ENCODE data around the gene TIMM17B.
A peak's percentile ranks its signal among the peaks of the same experiment; 100 is the strongest.
"Not testable (repeated sequence)": the region's sequence is repeated elsewhere in the genome, so short reads cannot be mapped to it uniquely, and the experiment has no call there.

Gene TIMM17B

DNA sequence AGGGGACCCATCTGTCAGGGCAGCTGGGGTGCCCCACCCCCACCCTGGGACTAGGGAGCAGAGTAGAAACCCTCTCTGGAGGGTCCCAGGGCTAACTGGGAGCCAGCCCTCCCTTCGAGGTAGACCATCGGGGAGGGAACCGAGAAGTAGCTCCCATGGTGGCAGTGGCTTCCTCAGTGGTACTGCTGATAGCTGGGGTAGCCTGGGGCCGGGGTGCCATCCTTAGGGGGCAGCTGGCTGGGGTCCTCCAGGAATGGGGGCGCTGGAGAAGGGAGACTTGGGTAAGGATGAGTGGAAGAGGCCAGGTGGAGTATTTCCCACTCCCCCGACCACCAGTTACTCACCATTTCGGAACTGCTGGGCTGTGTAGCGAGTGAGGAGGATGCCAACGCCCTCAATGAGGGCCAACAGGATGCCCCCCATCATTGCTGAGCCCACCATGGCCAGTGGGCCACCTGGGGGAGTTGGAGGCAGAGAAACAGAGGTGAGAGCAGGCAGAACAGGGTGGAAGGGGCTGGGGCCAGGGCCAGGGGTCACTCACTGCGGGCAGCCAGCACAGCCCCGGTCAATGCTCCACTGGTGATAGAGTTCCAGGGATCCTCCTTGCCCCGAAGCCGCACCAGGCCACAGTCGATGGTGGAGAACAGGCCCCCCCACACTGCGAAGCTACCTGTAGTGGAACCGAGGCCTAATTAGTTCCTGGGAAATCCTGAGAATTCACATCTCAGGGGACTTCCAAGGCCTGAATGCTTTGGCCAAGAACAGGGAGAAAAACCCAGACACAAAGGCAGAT, 3.8 kb downstream of the TIMM17B start:
- no peak for DNase-seq

DNA sequence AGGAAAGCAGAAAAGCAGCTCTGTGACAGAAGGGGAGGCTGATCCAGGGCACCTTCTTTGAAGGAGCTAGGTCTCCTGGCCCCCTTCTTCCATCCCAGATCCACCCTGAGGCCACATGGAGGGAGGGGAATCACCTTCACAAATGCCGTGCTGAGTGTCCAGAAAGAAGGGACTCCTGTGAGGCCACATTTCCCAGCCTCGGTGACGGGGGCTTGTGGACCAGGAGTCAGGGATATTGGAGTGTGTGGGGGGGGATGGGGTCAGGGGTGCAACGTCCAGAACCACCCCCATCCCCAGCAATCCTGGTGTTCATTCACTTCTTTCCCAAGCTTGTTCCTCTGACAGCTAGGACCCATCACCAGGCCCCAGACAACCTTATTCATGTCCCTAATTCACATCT, 4.7 kb downstream of the TIMM17B start:
- DNase-seq: no peak

DNA sequence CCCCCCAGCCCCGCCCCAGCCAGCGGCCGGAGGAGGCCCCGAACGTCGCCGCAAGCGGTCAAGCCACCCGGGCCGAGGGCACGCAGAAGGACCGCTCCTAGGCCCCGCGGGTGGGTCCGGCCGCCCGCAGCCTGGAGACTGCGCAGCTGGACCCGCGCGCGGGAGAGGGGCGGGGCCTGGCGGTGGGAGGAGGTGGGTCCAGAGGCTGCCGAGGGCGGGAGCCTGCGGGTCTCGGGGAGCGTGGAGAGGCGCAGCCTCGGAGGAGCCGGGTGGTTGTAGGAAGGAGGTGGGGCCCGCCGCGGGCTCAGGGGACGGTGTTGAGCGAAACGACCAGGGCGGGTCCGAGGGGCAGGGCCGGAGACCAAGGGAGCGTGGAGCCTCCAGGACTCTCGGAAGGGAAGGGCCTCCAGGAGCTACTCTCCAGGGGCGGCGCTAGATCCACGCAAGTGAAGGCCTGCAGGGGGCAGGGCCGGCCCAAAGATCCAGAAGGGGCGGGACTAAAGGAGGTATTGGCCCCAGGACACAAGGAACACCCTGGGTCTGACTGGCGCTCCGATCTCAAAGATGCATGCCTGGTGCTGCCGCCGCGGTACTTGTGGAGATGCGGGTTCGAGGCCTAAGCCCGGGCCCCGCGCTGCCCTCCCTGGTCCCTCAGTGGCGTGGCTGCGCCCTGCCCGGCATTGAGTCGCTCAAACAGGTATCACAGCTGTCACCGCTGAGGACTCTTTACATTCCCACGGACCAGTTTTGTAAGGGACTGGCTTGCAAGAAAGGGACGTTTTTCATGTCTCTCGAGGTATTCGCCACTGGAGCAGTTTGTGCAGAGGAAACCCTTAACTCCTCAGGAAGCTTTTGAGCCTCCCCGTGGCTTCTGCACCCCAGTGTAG, 5.9 kb downstream of the TIMM17B start:
- DNase-seq: peak; percentile 76 to 80

DNA sequence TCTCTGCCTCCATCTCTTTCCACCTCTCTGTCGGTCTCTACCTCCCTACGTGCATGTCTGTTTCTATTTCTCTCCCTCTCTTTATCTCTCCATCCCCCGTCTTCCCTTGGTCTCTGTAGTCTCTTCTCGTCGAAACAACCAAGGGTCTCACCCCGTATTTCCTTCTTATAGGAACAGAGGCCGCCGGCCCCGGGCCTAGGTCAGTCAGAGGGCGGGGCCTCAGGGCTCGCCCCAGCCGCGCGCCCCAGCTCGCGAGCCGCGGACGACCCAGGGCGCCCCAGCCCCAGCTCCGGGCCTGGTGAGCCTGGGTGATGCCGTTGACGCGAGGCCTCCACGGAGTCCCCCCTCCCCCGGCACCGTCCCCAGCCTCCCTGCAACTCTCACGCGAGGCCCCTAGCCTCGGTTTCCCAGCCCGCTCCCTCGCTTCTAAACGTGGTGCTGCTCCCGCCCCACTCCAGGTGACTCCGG, 6.6 kb downstream of the TIMM17B start:
- no peak for DNase-seq

DNA sequence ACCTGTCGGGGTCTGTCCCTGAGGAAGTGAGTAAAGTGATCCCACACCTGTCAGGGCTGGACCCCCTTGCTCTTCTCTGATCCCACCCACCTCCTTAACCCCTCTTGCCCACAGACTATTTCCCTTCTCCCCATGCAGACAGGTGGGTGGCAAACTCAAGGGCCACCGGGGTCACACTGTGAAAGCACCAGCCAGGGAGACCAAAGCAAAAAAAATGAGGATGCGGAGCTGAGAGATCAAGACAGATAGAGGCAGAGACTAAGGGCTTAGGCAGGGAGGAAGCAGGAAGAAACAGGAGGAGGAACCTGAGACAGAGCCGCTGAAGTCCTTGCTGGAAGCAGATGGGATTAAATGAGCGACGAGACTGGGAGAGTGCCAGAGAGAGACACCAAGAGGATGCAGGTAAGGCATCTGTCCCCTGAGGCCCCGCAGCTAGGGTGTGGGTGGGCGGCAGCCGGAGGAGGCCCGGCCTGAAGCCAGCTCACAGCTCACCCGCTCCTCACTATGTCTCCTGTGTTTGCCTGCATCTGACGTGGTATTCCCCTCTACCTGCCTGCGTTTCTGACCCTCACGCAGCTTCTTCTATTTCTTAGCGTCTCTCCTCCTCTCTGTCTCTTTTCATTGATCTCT, 7.2 kb downstream of the TIMM17B start:
- DNase-seq: no peak

DNA sequence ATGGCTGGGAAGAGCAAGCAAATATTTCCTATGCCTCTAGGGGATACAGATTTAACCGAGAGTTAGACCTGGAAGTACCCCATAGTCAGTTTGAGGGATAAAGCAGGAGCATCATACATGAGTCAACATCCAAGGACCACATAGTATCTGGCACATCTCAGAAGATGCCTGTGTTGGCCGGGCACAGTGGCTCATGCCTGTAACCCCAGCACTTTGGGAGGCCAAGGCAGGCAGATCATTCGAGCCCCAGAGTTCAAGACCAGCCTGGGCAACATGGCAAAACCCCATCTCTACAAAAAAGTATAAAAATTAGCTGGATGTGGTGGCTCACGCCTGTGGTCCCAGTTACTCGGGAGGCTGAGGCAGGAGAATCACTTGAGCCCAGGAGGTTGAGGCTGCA, 11.0 kb downstream of the TIMM17B start:
- not testable (repeated sequence) for DNase-seq

DNA sequence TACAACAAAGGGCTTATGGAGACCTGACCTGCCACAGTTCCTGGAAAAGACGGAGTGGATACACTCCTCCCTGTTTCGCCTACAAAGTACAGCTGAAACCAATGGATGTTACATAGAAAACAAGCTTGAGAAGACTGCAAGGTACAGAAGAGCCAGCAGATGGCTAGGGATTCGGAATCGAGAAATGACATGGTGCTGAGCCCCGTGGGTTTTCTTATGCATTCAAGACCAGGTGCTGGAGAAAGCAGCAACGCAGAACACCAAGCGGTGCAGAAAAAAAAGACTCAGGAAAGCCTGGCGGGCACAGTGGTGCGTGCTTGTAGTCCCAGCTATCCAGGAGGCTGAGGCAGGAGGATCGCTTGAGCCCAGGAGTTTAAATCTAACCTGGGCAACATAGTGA, 13.8 kb downstream of the TIMM17B start:
- no peak for DNase-seq

DNA sequence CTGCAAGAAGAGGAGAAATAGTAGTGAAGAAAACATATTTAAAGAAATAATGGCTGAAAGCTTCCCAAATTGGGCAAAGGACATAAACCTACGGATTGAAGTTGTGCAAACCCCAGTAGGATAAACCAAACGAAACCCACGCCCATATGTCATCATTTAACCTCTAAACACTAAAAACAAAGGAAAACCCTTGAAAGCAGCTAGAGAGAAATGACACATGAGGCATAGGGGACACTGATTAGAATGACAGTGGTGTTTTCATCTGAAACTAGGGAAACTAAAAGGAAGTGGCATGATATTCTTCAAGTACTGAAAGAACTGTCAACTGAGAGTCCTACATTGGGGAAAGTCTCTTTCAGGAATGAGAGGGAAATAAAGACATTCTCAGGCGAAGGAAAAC, 20.6 kb downstream of the TIMM17B start:
- DNase-seq: peak; percentile 57 to 82

DNA sequence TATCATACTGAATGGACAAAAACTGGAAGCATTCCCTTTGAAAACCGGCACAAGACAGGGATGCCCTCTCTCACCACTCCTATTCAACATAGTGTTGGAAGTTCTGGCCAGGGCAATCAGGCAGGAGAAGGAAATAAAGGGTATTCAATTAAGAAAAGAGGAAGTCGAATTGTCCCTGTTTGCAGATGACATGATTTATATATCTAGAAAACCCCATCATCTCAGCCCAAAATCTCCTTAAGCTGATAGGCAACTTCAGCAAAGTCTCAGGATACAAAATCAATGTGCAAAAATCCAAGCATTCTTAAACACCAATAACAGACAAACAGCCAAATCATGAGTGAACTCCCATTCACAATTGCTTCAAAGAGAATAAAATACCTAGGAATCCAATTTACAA, 25.6 kb downstream of the TIMM17B start:
- not testable (repeated sequence) for DNase-seq

DNA sequence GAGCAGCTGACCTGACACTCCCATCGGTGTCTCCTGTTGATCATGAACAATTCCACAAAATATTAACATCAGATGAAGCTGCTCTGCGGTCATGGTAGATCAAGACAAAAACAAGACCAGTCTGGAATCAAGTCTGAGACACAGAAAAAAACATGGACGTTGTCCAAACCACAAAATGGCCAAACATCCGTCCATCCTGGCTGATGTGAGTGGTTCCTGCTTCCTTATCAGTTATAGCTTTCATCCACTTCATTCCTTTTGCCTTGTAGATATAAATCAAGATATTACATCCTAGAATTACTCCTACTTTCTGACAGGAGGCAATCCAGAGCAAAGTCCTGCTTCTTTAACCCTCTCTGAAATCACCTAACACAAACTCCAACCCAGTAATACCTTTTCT, 33.4 kb downstream of the TIMM17B start:
- DNase-seq: no peak

DNA sequence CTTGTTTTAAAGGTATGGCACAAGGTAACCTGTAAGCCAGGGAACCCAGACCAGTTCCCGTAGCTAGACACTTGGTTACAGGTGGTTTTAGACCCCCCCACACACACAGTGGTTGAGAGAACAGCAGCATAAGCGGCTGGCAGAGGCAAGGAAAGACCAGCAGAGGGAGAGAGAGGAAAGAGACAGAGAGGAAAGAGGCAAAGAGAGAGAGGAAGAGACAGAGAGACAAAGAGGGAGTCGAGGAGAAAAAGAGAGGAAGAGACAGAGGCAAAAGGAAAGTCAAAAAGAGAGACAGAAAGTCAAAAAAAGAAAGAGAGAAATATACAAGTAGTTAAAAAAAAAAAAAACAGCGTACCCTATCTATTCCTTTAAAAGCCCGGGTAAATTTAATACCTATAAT, 42.7 kb downstream of the TIMM17B start:
- DNase-seq: peak in 1 of 2 donors; percentile 1

DNA sequence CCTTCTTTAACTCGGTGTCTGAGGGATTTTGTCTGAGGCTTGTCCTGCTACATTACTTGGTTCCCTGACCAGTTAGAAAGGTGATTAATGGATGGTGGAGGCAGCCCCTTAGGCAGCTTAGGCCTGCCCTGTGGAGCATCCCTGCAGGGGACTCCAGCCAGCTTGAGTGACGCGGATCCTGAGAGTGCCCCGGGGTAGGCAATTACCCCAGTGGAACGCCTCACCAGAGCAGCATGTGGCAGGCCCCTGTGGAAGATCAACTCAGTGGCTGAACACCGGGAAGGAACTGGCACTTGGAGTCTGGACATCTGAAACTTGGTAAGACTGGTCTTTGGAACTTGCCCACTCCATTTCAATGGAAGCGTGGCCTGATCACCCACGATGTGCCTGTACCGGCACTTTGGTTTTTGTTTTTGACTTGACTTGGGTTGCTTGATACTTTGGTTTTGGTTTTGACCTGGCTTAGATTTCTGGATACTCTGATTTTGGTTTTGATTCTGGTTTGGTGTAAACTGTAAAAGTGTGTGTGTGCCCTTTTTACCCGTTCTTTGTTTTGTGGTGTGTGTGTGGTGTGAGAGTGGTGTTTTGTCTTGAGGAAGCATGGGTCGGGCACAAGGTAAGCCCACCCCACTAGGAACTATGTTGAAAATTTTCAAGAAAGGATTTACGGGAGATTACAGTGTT, 43.3 kb downstream of the TIMM17B start:
- not testable (repeated sequence) for DNase-seq

DNA sequence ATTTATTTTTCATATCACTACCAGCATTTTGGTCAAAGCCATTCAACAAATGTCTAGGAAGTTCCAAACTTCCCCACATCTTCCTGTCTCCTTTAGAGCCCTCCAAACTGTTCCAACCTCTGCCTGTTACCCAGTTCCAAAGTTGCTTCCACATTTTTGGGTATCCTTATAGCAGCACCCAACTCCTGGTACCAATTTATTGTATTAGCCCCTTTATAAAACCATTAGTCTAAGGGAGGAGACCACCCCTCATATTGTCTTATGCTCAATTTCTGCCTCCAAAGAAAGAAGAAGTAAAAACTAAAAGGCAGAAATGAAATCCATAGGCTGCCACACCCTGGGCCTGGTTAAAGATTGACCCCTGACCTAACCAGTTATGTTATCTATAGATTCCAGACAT, 44.1 kb downstream of the TIMM17B start:
- not testable (repeated sequence) for DNase-seq

DNA sequence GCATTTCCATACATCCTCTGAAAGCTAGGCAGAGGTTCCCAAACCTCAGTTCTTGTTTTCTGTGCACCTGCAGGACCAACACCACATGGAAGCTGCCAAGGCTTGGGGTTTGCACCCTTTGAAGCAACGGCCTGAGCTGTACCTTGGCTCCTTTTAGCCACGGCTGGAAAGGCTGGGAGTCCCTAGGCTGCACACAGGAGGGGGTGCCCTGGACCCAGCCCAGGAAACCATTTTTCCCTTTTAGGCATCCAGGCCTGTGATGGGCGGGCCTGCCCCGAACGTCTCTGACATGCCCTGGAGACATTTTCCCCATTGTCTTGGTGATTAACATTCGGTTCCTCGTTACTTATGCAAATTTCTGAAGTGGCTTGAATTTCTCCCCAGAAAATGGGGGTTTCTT, 44.7 kb downstream of the TIMM17B start:
- DNase-seq: no peak

DNA sequence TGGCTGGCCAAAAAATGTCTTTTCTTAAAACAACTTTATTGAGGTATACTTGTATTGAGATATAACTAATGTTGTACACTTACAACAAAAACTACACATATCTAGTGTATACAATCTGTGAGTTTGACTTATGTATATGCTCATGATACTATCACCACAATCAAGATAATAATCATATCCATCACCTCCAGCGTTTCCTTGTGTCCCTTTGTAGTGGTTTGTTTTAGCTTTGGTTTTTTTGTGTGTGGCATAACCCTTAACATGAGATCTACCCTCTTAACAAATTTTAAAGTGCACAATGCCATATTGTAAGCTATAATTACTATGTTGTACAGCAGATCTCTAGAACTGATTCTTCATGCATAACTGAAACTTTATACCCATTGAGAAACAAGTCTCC, 48.7 kb downstream of the TIMM17B start:
- DNase-seq: no peak

All from inflammatory macrophage treated with lipopolysaccharide for 1 hour (primary cell).